ENCODE measurements around the gene CTXN1.
A peak's percentile ranks its signal among the peaks of the same experiment; 100 is the strongest.
"Not testable (repeated sequence)": the region's sequence is repeated elsewhere in the genome, so short reads cannot be mapped to it uniquely, and the experiment has no call there.

The CTXN1 gene

DNA sequence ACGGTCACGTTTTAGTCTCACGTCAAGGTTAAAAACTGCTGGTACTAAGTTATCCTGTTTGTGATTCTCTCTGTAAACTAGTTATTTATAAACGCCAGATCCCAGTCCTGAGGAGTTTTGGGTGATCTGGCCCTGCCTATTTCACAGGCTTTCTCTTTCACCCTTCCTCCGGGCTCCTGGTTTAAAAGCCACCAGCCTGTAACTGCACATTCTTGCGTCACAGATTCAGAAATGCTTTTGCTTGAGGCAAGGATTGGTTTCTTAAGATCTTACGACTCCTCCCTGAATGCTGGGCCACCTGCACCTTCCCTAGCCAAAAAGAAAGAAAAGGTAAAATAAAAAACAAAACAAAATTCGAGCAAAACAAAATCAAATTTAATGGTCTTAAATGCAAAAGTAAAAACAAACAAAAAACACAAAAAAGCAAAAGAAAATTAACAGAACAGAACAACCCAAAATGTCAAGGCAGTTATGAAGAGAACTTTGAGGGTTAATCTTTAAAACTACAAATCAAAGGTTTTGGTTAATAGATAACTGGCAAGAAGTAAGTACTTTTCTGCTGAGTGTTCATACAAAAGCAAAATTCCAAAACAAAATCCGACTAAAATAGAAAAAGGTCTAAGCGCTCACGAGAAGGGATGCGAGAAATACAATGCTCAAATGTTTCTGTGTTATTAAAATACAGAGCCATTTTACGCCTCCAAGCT, 36.1 kb upstream of the CTXN1 start:
- H3K9me3 Mint-ChIP-seq: no peaks in the 10 kb centered on the region
- H3K36me3 Mint-ChIP-seq (ENCODE audit: low read depth): peaks cover 83% of the 10 kb centered on the region
- H3K4me3 Mint-ChIP-seq: no peak overlapping the region
- DNase-seq: no peak
- H3K27me3 Mint-ChIP-seq: no peaks in the 10 kb centered on the region
- H3K27ac Mint-ChIP-seq: peak overlapping the region; percentile 14
- no peaks in the 10 kb centered on the region for H3K4me1 Mint-ChIP-seq (ENCODE audit: low read depth)

DNA sequence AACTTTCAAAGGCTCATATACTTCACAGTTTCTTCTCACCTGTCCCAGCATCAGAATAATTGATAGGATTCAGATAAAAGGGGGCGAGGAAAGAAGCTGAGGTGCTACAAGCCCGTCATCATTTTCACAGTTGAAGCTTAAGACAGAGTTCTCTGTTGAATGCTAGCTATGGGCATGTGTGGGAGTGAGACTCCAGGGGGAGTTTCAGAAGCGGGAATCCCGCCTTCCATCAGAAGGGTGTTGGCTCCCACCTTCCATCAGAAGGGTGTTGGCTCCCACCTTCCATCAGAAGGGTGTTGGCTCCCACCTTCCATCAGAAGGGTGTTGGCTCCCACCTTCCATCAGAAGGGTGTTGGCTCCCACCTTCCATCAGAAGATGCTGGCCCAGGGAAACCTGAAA, 35.1 kb upstream of the CTXN1 start:
- not testable (repeated sequence) for H3K9me3 Mint-ChIP-seq; H3K27me3 Mint-ChIP-seq; DNase-seq; H3K27ac Mint-ChIP-seq; H3K4me3 Mint-ChIP-seq; H3K4me1 Mint-ChIP-seq (ENCODE audit: low read depth)
- H3K36me3 Mint-ChIP-seq (ENCODE audit: low read depth): peaks cover 76% of the 10 kb centered on the region

DNA sequence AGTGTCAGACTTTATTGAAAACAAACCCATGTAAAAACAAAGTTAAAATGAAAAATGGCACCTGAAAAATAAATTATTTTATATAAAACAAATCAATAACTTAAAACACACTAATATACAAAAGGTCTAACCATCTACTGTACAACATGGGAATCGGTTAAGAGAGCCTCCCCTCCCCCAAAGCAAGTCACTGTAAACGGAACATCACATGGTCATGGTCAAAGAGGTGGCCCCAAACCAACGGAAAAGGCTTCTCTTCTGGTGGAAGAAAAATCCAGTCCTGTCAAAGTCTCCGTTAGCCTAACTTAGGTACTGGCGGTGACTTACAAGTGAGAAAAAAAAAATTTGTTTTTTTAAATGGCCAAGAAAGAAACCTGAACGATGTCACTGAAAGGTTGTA, 33.3 kb upstream of the CTXN1 start:
- Mint-ChIP-seq H3K4me3 (no peak overlapping the region), H3K36me3 (ENCODE audit: low read depth) (peaks cover 60% of the 10 kb centered on the region), H3K27me3 (no peaks in the 10 kb centered on the region), H3K27ac (no peak overlapping the region), H3K9me3 (no peaks in the 10 kb centered on the region), H3K4me1 (ENCODE audit: low read depth) (no peaks in the 10 kb centered on the region)
- no peak for DNase-seq

DNA sequence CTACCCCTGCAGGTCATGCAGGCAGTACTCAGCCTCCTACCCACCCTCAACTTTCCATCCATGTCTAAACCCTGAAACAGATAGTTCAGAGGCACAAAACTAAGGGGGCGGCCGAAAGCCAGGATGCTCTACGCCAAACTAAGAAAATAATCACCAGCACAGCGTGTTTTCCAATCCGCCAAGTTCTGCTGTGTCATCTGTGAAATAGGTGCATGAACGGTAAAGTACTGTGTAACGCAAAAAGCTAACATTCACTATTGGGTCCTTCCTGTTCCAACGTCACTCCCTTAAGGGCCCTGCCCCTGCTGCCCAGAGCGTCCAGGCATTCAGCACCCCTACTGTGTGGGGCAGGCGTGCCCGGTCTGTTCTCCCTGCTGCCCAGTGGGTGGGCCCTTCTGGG, 29.8 kb upstream of the CTXN1 start:
- Mint-ChIP-seq H3K27ac (no peak overlapping the region), H3K9me3 (no peaks in the 10 kb centered on the region), H3K4me3 (no peak overlapping the region), H3K36me3 (ENCODE audit: low read depth) (peaks cover 31% of the 10 kb centered on the region), H3K4me1 (ENCODE audit: low read depth) (no peaks in the 10 kb centered on the region), H3K27me3 (no peaks in the 10 kb centered on the region)
- no peak for DNase-seq

DNA sequence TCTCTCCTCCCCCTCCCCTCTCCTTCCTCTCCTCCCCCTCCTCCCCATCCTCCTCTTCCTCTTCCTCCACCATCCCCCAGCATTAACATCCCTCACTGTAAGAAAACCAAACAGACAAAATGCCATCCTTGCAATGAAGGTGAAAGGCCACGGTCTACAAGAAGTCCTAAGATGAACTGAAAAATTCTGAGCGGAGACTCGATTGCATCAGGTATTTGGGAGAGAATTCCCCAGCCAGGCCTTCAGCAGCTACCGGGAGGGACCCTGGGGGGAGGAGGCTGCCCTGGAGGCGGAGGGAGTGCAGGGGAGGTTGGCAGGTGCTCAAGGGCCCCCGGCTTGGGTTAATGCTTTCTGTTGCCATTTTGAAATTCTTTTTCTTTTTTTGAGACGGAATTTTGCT, 27.6 kb upstream of the CTXN1 start:
- no peak overlapping the region for H3K27ac Mint-ChIP-seq
- no peak overlapping the region for H3K4me3 Mint-ChIP-seq
- no peaks in the 10 kb centered on the region for H3K9me3 Mint-ChIP-seq
- H3K4me1 Mint-ChIP-seq (ENCODE audit: low read depth): no peaks in the 10 kb centered on the region
- no peaks in the 10 kb centered on the region for H3K27me3 Mint-ChIP-seq
- peaks cover 14% of the 10 kb centered on the region for H3K36me3 Mint-ChIP-seq (ENCODE audit: low read depth)
- DNase-seq: no peak

DNA sequence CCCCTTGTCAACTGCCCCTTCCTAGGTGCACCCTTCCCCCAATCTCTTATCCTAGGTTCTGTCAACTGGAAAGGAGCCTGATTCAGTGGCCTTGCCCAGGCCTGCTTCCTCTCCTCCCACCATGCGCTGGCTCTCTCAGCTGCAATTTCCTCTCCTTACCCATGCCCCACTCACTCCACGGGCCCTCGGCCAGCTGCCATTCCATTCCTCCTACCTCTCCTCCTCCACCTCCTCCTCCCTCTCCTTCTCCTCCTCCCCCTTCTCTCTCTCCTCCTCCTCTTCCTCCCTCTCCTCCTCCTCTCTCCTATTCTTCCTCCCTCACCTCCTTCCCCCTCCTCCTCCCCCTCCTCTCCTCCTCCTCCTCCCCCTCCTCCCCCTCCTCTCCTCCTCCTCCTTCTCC, 27.1 kb upstream of the CTXN1 start:
- Mint-ChIP-seq H3K36me3 (ENCODE audit: low read depth) (peaks cover 9% of the 10 kb centered on the region), H3K27ac (no peak overlapping the region), H3K27me3 (no peaks in the 10 kb centered on the region), H3K9me3 (no peaks in the 10 kb centered on the region), H3K4me3 (no peak overlapping the region), H3K4me1 (ENCODE audit: low read depth) (no peaks in the 10 kb centered on the region)
- DNase-seq: no peak

DNA sequence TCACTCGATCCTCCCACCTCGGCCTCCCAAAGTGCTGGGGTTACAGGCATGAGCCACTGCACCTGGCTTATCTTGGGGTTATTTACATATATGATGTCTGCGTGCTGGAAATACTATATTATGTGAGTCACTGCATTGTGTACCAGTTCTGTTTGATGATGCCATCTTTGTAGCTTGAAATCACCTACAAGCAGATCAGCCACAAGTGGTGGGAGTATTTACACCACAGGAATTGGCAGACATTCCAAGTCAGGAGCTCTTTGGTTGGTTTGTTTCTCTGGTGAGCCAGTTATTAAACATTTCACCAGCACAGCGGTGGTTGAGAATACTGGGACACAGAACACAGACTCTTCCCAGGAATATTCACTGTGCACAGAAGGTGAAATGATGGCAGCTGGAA, 22.0 kb upstream of the CTXN1 start:
- no peaks in the 10 kb centered on the region for H3K9me3 Mint-ChIP-seq
- DNase-seq: no peak
- no peak overlapping the region for H3K27ac Mint-ChIP-seq
- H3K27me3 Mint-ChIP-seq: no peaks in the 10 kb centered on the region
- peaks cover 16% of the 10 kb centered on the region for H3K4me1 Mint-ChIP-seq (ENCODE audit: low read depth)
- no peak overlapping the region for H3K4me3 Mint-ChIP-seq
- H3K36me3 Mint-ChIP-seq (ENCODE audit: low read depth): peaks cover 14% of the 10 kb centered on the region

DNA sequence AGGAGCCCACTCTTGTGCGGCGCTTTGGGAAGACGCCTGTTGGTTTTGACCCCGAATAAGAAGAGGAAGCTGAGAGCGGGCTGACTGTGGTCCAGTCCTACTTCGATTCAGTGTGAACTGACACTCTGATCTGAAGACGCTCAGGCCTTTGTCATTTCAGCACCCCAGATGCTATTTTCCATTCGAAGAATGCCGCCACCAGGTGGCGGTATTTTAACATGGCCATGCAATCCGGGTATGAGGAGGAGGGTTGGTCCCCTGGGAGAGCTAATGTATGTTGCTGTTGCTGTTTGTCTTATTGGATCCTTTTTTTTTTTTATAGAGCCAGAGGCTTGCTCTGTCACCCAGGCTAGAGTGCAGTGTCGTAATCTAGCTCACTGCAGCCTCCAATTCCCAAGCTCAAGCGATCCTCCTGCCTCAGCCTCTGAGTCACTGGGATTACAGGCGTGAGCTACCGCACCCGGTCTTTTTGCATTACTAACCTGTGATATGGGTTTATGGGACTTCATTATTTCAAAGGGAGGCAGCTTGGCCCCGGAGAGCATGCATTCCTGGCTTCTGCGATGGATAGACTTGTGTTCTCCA, 18.3 kb upstream of the CTXN1 start:
- Mint-ChIP-seq H3K27ac (peak overlapping the region; percentile 99), H3K9me3 (no peaks in the 10 kb centered on the region), H3K27me3 (no peaks in the 10 kb centered on the region), H3K4me1 (ENCODE audit: low read depth) (peaks cover 38% of the 10 kb centered on the region), H3K36me3 (ENCODE audit: low read depth) (peaks cover 46% of the 10 kb centered on the region), H3K4me3 (peak overlapping the region; percentile 93)
- DNase-seq: peak; percentile 89

DNA sequence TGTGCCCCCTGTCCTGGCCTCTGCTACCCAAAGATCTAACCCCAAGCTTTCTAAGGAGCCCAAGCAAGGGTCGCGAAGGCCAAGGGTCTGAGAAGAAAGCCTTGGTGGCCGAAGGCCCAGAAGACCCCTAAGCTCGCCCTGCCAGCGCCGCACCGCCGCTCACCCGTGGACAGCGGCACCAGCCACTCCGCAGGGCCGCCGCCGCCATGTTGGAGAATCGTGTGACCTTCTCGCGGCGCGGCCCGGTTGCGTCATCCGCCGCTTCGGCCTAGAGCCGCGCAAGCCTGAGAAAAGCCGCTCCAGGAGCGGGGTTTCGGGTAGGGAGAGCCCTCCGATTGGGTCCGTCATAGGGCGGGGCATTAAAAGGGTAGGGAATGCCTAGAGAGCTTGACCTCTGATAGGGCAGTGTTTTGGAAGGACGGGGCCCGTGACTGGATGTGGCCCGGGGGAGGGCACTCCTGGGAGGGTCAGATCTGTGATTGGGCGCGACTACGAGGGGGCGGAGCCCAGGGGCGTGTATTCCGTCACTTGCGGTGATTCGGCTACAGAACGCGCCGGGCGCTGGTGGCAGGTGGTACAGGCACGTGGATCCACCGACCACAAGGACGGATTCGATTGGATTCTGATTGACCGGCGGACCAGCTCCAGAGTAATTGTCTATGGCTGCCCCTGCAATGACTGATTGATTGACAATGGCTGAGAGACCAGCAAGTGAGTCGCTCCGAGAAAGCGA, 17.7 kb upstream of the CTXN1 start, which contains the start of gene TIMM44:
TIMM44 (minus strand) TSS at position 223 of the 733 bp plus-strand sequence; CDS start at position 208, 15 bp downstream.
- Mint-ChIP-seq H3K36me3 (ENCODE audit: low read depth) (peaks cover 52% of the 10 kb centered on the region), H3K4me3 (peak within 1 kb of the TSS; percentile 93), H3K4me1 (ENCODE audit: low read depth) (peaks cover 42% of the 10 kb centered on the region), H3K9me3 (no peaks in the 10 kb centered on the region), H3K27me3 (no peaks in the 10 kb centered on the region), H3K27ac (peak within 1 kb of the TSS; percentile 99)
- DNase-seq: peak; percentile 98

DNA sequence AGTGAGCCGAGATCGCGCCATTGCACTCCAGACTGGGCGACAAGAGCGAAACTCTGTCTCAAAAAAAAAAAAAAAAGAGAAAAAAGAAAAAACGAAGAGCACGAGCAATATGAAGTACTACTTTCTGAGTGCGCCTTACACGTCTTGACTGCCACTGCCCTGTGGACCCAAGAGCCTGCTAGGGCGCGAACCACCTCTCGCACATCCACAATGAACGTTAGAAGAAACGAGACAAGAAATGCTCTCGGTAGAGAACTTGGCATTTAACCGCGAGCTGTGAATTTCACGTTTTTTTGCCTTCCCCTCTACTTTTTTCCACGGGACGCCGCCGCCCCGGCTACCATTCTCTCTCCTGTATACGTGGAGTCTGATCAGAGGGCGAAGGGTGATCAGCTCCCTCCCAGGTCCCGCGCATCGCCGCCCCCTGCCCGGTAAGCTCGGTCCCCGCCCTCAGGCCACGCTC, 17.1 kb upstream of the CTXN1 start:
- Mint-ChIP-seq H3K4me3 (peak overlapping the region; percentile 93), H3K4me1 (ENCODE audit: low read depth) (peaks cover 42% of the 10 kb centered on the region), H3K27ac (peak overlapping the region; percentile 99), H3K36me3 (ENCODE audit: low read depth) (peaks cover 57% of the 10 kb centered on the region), H3K27me3 (no peaks in the 10 kb centered on the region), H3K9me3 (no peaks in the 10 kb centered on the region)
- DNase-seq: no peak

DNA sequence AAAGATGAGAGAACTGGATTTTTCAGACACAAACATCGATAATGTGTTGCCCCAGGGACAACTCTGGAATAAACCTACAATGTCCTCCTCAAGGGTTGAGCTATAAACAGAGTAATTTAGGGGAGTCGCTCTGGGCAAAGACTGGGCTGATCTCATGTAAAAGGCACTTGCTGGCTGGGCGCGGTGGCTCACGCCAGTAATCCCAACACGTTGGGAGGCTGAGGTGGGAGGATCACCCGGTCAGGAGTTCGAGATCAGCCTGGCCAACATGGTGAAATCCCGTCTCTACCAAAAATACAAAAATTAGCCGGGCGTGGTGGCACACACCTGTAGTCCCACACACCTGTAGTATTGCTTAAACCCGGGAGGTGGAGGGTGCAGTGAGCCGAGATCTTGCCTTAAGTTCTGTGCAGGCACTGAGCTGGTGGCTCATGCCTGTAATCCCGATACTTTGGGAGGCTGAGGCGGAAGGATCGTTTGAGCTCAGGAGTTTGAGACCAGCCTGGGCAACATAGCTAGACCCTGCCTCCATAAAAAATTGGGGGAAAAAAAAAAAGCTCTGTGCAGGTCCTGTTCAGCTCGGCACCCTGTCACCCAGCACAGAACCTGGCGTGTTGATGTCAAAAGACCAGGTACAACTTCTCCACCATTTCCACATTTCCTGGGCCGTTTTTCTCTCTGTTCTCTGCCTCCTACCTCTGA, 16.1 kb upstream of the CTXN1 start:
- Mint-ChIP-seq H3K27me3 (no peaks in the 10 kb centered on the region), H3K4me1 (ENCODE audit: low read depth) (peaks cover 42% of the 10 kb centered on the region), H3K27ac (peak overlapping the region; percentile 99), H3K36me3 (ENCODE audit: low read depth) (peaks cover 64% of the 10 kb centered on the region), H3K9me3 (no peaks in the 10 kb centered on the region), H3K4me3 (peak overlapping the region; percentile 93)
- DNase-seq: no peak

DNA sequence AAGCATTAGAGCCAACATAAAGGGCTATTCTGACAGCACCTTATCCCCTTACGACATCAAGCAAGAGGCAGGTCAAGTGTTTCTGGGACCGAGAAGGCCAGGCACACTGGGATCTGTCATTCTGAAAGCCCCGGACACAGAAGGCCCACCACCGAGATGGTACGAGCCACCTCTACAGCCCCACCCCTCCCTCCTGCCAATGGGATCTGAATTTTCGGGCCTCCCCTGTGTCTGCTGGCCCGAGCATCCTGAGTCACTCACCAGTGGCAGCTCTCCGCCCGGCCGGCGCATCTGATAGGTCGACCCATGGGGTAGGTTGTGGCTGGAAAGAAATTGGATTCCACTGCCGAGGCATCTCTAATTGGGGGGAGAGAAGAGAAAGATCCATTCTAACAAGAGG, 14.9 kb upstream of the CTXN1 start:
- Mint-ChIP-seq H3K4me3 (peak overlapping the region; percentile 42), H3K27ac (peak overlapping the region; percentile 71), H3K36me3 (ENCODE audit: low read depth) (peaks cover 73% of the 10 kb centered on the region), H3K9me3 (no peaks in the 10 kb centered on the region), H3K4me1 (ENCODE audit: low read depth) (peaks cover 40% of the 10 kb centered on the region), H3K27me3 (no peaks in the 10 kb centered on the region)
- DNase-seq: no peak

DNA sequence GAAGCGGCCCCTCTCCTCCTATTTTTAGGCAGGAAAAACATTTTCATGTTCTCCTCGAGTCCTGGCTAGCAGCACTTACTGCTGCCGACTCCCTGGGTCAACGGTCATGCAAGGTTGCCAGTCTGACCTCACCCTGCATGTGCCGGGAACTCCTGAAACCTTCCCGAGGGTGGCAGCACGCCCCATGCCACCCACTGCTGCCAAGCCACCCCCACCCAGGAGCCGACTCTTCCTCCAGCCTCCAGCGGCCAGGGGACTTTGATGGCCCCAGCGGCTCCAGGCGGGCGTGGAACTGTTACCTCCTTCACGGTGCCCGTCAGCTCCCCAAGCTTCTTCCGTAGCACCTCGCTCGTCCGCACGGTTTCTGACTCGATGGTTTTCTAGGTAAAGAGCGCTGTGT, 8.8 kb upstream of the CTXN1 start:
- no peaks in the 10 kb centered on the region for H3K27me3 Mint-ChIP-seq
- no peaks in the 10 kb centered on the region for H3K9me3 Mint-ChIP-seq
- H3K27ac Mint-ChIP-seq: no peak overlapping the region

DNA sequence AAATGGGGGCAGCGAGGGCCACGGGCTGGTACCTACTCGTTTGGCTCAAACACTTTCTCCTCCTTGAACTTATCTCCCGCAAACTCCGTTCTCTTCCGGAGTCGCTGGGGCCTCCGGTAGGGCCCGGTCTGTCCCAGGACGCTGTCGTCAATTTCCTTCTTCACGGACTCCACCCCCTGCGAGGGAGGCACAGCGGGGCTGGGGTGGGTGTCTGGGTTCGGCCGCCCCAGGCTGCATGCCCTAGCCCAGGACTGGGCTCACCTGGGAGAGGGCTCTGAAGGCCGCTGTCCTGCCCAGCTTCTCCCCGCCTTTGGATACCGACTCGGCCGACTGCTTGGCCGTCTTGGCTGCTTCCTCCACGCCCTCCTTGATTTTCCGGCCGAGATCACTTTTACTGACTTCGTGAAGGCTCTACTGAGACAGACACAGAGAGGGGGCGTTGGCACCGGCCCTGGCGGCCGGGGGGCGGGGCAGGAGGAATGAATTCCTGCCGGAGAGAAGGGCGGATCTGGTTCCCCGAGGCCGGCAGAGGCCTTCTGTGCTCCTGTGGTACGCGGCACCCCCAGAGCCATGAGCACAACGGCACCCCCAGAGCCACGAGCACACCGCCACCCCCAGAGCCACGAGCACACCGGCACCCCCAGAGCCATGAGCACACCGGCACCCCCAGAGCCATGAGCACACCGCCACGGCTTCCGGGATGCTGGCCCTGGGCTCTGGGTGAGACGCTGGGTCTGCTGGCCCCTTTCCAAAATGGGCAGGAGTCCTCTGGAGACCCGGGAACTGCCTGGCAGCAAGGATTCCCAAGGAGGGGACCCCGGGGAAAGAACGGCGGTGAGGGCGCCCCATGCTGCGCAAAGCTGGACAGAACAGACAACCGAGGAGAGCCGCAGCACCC, 8.1 kb upstream of the CTXN1 start:
- H3K9me3 Mint-ChIP-seq: no peaks in the 10 kb centered on the region
- no peak overlapping the region for H3K27ac Mint-ChIP-seq
- H3K27me3 Mint-ChIP-seq: no peaks in the 10 kb centered on the region
- peaks cover 19% of the 10 kb centered on the region for H3K4me1 Mint-ChIP-seq (ENCODE audit: low read depth)
- peaks cover 93% of the 10 kb centered on the region for H3K36me3 Mint-ChIP-seq (ENCODE audit: low read depth)
- DNase-seq: no peak
- H3K4me3 Mint-ChIP-seq: no peak overlapping the region

More for the DNA sequence above, 8.8 kb upstream of the CTXN1 start:
- H3K4me3 Mint-ChIP-seq: no peak overlapping the region
- peaks cover 13% of the 10 kb centered on the region for H3K4me1 Mint-ChIP-seq (ENCODE audit: low read depth)
- peaks cover 91% of the 10 kb centered on the region for H3K36me3 Mint-ChIP-seq (ENCODE audit: low read depth)
- DNase-seq: no peak

Measured in activated T-cell treated with anti-CD3 and anti-CD28 coated beads, Interleukin-2, amount 50 U/mL, for 24 hours (primary cell).